Measurements from ENCODE around the gene CDC25A.

- TF ChIP-seq CTCF (IDR thresholded peaks at IDR 0.05) (no peak), POLR2A (IDR thresholded peaks at IDR 0.05) (no peak)
Measured at GRCh38 chr3:48184299-48184698, 3.9 kb downstream of the CDC25A start.

All from lower leg skin (tissue), 3 donors.